T-helper 1 cell treated with Interleukin-12 subunit alpha and Interleukin-12 subunit beta and Interleukin-4 antibody, amounts not matched to agents 30 μg/mL and 1 μg/mL, for 36 hours (primary cell): ENCODE measurements around the gene SCAPER.
"Not testable (repeated sequence)": the region's sequence is repeated elsewhere in the genome, so short reads cannot be mapped to it uniquely, and the experiment has no call there.

Experiments used
- H3K27ac Mint-ChIP-seq: one replicate; pipeline ENCODE4 v1.8.0; 2021; ENCODE audit warnings: mild to moderate bottlenecking, mixed read lengths
- H3K27me3 Mint-ChIP-seq: one replicate; pipeline ENCODE4 v1.8.0; 2021; ENCODE audit warnings: low read depth, mixed read lengths
- H3K36me3 Mint-ChIP-seq: one replicate; pipeline ENCODE4 v1.8.0; 2021; ENCODE audit warnings: low read depth, mixed read lengths
- H3K4me1 Mint-ChIP-seq: one replicate; pipeline ENCODE4 v1.8.0; 2021; ENCODE audit warnings: low read depth, mixed read lengths
- H3K4me3 Mint-ChIP-seq: one replicate; pipeline ENCODE4 v1.8.0; 2021; ENCODE audit warnings: mild to moderate bottlenecking, moderate library complexity, mixed read lengths
- H3K9me3 Mint-ChIP-seq: one replicate; pipeline ENCODE4 v1.8.0; 2021; ENCODE audit warnings: mixed read lengths

The SCAPER gene

GRCh38 chr15:76930831-76931396, 25.8 kb upstream of the SCAPER start:
- peaks cover 9% of the 10 kb centered on the region for H3K36me3 Mint-ChIP-seq
- H3K4me3 Mint-ChIP-seq = peak overlapping the region; percentile 83
- H3K9me3 Mint-ChIP-seq = no peaks in the 10 kb centered on the region
- peaks cover 31% of the 10 kb centered on the region for H3K4me1 Mint-ChIP-seq
- H3K27me3 Mint-ChIP-seq = peaks cover 21% of the 10 kb centered on the region
- H3K27ac Mint-ChIP-seq = peak overlapping the region; percentile 75

GRCh38 chr15:76929011-76929760, 24.0 kb upstream of the SCAPER start:
- Mint-ChIP-seq H3K4me1 (peaks cover 24% of the 10 kb centered on the region), H3K27ac (no peak overlapping the region), H3K36me3 (peaks cover 3% of the 10 kb centered on the region), H3K27me3 (peaks cover 23% of the 10 kb centered on the region), H3K4me3 (no peak overlapping the region), H3K9me3 (no peaks in the 10 kb centered on the region)

DNA sequence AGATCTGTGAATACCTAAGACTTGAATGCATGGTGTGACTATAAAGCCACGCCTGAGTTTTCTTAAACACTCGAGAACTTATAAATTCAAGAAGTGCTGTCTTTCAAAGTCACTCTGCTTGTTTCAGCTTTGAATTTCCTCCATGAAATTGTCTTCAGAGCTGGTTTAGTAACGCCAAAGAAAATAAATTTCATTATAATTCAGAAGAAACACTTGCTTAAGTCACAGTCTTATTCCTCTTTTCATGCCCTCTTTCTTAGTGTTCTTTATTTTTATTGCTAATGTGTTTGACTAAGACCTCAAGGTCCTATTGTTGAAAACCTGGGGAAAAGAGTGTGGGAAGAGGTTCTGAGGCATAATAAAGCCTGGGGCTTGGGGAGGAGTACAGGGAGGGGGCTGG, 23.1 kb upstream of the SCAPER start:
- H3K36me3 Mint-ChIP-seq = peaks cover 2% of the 10 kb centered on the region

DNA sequence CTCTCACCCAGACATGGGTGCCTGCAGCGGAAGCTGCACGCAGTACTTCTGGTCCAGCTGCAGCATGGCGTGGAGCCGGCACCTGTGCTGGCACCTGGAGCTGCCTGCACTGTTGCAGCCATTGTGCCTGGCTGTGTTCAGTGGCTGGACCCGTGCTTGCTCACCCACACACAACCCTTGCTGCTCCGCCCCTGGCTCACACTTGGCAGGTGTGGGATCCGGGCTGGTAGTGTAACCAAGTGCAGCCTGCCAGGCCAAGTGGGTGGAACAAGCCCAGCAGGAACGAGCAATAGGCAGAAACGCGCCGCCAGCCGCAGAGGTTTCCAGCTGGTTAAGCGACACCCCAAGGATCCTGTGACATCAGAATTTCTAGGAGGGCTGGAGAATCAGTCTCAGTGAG, 11.2 kb upstream of the SCAPER start:
- Mint-ChIP-seq H3K4me3 (no peak overlapping the region), H3K27ac (no peak overlapping the region), H3K36me3 (no peaks in the 10 kb centered on the region), H3K9me3 (no peaks in the 10 kb centered on the region), H3K27me3 (peaks cover 37% of the 10 kb centered on the region), H3K4me1 (no peaks in the 10 kb centered on the region)

More for the DNA sequence above, 23.1 kb upstream of the SCAPER start:
- no peak overlapping the region for H3K27ac Mint-ChIP-seq
- peaks cover 21% of the 10 kb centered on the region for H3K4me1 Mint-ChIP-seq
- no peak overlapping the region for H3K4me3 Mint-ChIP-seq
- peaks cover 26% of the 10 kb centered on the region for H3K27me3 Mint-ChIP-seq
- H3K9me3 Mint-ChIP-seq = no peaks in the 10 kb centered on the region

GRCh38 chr15:76913737-76914136, 8.6 kb upstream of the SCAPER start:
- Mint-ChIP-seq H3K27ac (no peak overlapping the region), H3K4me1 (no peaks in the 10 kb centered on the region), H3K36me3 (no peaks in the 10 kb centered on the region), H3K27me3 (peaks cover 26% of the 10 kb centered on the region), H3K4me3 (no peak overlapping the region), H3K9me3 (no peaks in the 10 kb centered on the region)

GRCh38 chr15:76912430-76912829, 7.3 kb upstream of the SCAPER start:
- Mint-ChIP-seq H3K4me3 (no peak overlapping the region), H3K36me3 (no peaks in the 10 kb centered on the region), H3K9me3 (no peaks in the 10 kb centered on the region), H3K27ac (no peak overlapping the region), H3K4me1 (no peaks in the 10 kb centered on the region), H3K27me3 (peaks cover 28% of the 10 kb centered on the region)

DNA sequence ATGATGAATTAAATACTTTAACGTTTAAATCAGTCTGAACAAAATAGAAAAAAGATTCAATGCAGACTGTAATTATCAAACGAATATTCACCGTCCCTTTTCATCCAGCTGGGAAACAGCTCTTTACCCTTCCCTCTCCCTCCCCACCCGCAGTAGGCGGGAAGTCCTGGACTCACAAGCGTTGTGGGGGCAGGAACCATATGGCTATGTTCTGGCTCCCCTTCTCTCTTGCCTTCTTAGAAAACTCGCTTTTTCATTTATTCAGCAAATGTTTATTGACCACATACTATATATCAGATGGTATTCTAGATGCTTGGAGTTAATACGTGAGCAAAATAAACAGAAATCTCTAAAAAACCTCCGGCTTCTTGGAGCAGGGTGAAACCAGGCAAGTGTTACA, 715 bp upstream of the SCAPER start:
- Mint-ChIP-seq H3K4me3 (peak overlapping the region; percentile 89), H3K27ac (no peak overlapping the region), H3K27me3 (peaks cover 4% of the 10 kb centered on the region), H3K36me3 (no peaks in the 10 kb centered on the region), H3K9me3 (no peaks in the 10 kb centered on the region), H3K4me1 (peaks cover 25% of the 10 kb centered on the region)

DNA sequence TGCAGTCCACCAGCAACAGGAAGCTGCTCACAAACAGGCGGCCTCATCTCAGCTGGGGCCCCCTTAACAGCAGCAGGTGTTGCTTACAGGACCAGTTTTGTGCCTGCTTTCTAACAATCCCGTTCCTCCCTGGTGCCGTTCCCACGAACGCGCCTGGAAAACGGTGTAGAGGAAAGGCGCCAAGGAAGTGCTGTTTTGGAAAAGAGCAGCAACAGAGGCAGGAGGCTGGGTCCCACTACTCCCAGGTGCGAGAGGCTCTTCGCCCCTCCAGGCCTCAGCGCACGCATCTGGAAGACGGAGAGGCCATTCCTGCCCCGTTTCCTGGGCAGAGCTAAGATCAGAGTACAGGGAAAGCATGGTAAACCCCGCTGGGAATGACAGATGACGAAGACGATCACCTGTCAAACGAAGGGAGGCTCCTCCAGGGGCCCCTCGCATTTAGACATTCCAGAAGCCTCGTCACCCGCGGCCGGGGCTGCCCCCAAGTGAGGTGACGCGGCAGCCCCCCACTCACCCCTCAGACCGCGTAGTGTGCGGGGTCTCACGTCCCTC, 603 bp downstream of the SCAPER start:
- Mint-ChIP-seq H3K4me3 (peak overlapping the region; percentile 89), H3K9me3 (no peaks in the 10 kb centered on the region), H3K4me1 (peaks cover 25% of the 10 kb centered on the region), H3K27me3 (peaks cover 4% of the 10 kb centered on the region), H3K27ac (peak overlapping the region; percentile 85), H3K36me3 (no peaks in the 10 kb centered on the region)

- Mint-ChIP-seq H3K4me1 (peaks cover 25% of the 10 kb centered on the region), H3K36me3 (peaks cover 5% of the 10 kb centered on the region), H3K4me3 (peak overlapping the region; percentile 37)
Measured at GRCh38 chr15:76903251-76903681, 1.9 kb downstream of the SCAPER start.

GRCh38 chr15:76901965-76902364, 3.2 kb downstream of the SCAPER start:
- H3K27ac Mint-ChIP-seq = no peak overlapping the region
- H3K36me3 Mint-ChIP-seq = peaks cover 8% of the 10 kb centered on the region
- H3K4me3 Mint-ChIP-seq = no peak overlapping the region
- peaks cover 25% of the 10 kb centered on the region for H3K4me1 Mint-ChIP-seq
- H3K9me3 Mint-ChIP-seq = no peaks in the 10 kb centered on the region
- H3K27me3 Mint-ChIP-seq = no peaks in the 10 kb centered on the region

More at GRCh38 chr15:76903251-76903681, 1.9 kb downstream of the SCAPER start:
- Mint-ChIP-seq H3K9me3 (no peaks in the 10 kb centered on the region), H3K27me3 (peaks cover 4% of the 10 kb centered on the region), H3K27ac (peak overlapping the region; percentile 22)

- H3K4me3 Mint-ChIP-seq, H3K27ac Mint-ChIP-seq, H3K9me3 Mint-ChIP-seq, H3K27me3 Mint-ChIP-seq: not testable (repeated sequence)
- peaks cover 15% of the 10 kb centered on the region for H3K36me3 Mint-ChIP-seq
- peaks cover 21% of the 10 kb centered on the region for H3K4me1 Mint-ChIP-seq
Measured at GRCh38 chr15:76899931-76900310, 5.2 kb downstream of the SCAPER start.

DNA sequence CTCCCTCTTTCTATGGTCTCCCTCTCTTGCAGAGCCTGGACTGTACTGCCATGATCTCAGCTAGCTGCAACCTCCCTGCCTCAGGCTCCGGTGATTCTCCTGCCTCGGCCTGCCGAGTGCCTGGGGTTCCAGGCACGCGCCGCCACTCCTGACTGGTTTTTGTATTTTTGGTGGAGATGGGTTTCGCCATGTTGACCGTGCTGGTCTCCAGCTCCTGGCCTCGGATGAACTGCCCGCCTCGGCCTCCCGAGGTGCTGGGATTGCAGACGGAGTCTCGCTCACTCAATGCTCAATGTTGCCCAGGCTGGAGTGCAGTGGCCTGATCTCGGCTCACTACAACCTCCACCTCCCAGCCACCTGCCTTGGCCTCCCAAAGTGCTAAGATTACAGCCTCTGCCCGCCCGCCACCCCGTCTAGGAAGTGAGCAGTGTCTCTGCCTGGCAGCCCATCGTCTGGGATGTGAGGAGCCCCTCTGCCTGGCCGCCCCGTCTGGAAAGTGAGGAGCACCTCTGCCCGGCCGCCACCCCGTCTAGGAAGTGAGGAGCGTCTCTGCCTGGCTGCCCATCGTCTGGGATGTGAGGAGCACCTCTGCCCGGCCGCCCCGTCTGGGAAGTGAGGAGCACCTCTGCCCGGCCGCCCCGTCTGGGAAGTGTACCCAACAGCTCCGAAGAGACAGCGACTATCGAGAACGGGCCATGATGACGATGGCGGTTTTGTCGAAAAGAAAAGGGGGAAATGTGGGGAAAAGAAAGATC, 5.8 kb downstream of the SCAPER start:
- not testable (repeated sequence) for H3K4me3 Mint-ChIP-seq, H3K9me3 Mint-ChIP-seq, H3K27ac Mint-ChIP-seq, H3K27me3 Mint-ChIP-seq
- Mint-ChIP-seq H3K36me3 (peaks cover 17% of the 10 kb centered on the region), H3K4me1 (peaks cover 22% of the 10 kb centered on the region)

- Mint-ChIP-seq H3K9me3 (peaks cover 7% of the 10 kb centered on the region), H3K27ac (no peak overlapping the region), H3K36me3 (peaks cover 26% of the 10 kb centered on the region), H3K4me3 (no peak overlapping the region), H3K27me3 (no peaks in the 10 kb centered on the region), H3K4me1 (peaks cover 13% of the 10 kb centered on the region)
Measured at GRCh38 chr15:76898102-76898501, 7.0 kb downstream of the SCAPER start.

DNA sequence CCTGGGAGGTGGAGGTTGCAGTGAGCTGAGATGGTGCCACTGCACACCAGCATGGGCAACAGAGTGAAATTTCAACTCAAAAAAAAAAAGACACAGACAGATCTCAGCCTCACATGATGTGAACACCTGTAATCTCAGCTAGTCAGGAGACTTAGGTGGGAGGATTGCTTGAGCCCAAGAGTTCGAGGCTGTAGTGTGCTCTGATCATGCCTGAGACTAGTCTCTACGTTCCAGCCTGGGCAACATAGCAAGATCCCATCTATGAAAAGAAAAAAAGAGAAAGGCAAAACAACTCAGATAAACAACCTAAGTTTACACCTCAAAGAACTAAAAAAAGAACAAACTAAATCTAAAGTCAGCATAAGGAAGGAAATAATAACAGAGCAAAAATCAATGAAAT, 11.0 kb downstream of the SCAPER start:
- Mint-ChIP-seq H3K27me3 (no peaks in the 10 kb centered on the region), H3K9me3 (peaks cover 17% of the 10 kb centered on the region)

More for the DNA sequence above, 11.0 kb downstream of the SCAPER start:
- Mint-ChIP-seq H3K4me1 (peaks cover 9% of the 10 kb centered on the region), H3K36me3 (peaks cover 51% of the 10 kb centered on the region), H3K4me3 (no peak overlapping the region), H3K27ac (no peak overlapping the region)
